Loucy (cell line): ENCODE results near the gene UBE2D2.

Experiments used
- H2AFZ ChIP-seq: fragments of 200-600 bp; sonication (generic); 2 replicates; pipeline ENCODE4 v1.6.0; 2016; ENCODE audit warnings: antibody characterized with exemption, mild to moderate bottlenecking, low read length, moderate library complexity
- H3F3A ChIP-seq: fragments of 200-600 bp; 2 replicates; pipeline ENCODE4 v1.6.0; 2016; ENCODE audit warnings: antibody characterized with exemption, low read depth, mild to moderate bottlenecking
- H3K27me3 ChIP-seq: fragments of 200-600 bp; sonication (generic); 2 replicates; pipeline ENCODE4 v1.6.1; 2014; ENCODE audit warnings: low read length, mild to moderate bottlenecking; ENCODE audit not compliant: insufficient read depth, poor library complexity, severe bottlenecking
- H3K36me3 ChIP-seq: fragments of 200-600 bp; sonication (generic); 2 replicates; pipeline ENCODE4 v1.6.1; 2016; ENCODE audit warnings: low read length; ENCODE audit not compliant: insufficient read depth
- H3K4me1 ChIP-seq: fragments of 200-600 bp; sonication (generic); 2 replicates; pipeline ENCODE4 v1.5.1; 2014; ENCODE audit warnings: low read length, mild to moderate bottlenecking; ENCODE audit not compliant: insufficient read depth, poor library complexity, severe bottlenecking
- H3K4me2 ChIP-seq: fragments of 200-600 bp; sonication (generic); 2 replicates; pipeline ENCODE4 v1.6.0; 2014; ENCODE audit warnings: antibody characterized with exemption, low read length, low read depth, mild to moderate bottlenecking; ENCODE audit not compliant: poor library complexity, severe bottlenecking
- H3K4me3 ChIP-seq: fragments of 200-600 bp; sonication (generic); 2 replicates; pipeline ENCODE4 v1.5.1; 2014; ENCODE audit warnings: low read length, mild to moderate bottlenecking, mixed read lengths; ENCODE audit not compliant: poor library complexity, severe bottlenecking
- H3K79me2 ChIP-seq: fragments of 200-600 bp; sonication (generic); 2 replicates; pipeline ENCODE4 v1.6.1; 2014; ENCODE audit warnings: low read length; ENCODE audit not compliant: insufficient read depth
- H3K9ac ChIP-seq: fragments of 200-600 bp; sonication (generic); 2 replicates; pipeline ENCODE4 v1.6.0; 2014; ENCODE audit warnings: mild to moderate bottlenecking, low read depth, low read length, moderate library complexity; ENCODE audit not compliant: poor library complexity, severe bottlenecking
- H3K9me2 ChIP-seq: fragments of 200-600 bp; sonication (generic); replicated peaks from 2 replicates; pipeline ENCODE4 v1.6.1; 2016; ENCODE audit warnings: low read depth, low read length, mixed read lengths
- H3K9me3 ChIP-seq: fragments of 200-600 bp; sonication (generic); 2 replicates; pipeline ENCODE4 v1.6.1; 2014; ENCODE audit warnings: mild to moderate bottlenecking, antibody characterized with exemption, low read length, low read depth; ENCODE audit not compliant: insufficient read depth
- H4K20me1 ChIP-seq: fragments of 200-600 bp; sonication (generic); 2 replicates; pipeline ENCODE4 v1.6.0; 2014; ENCODE audit warnings: antibody characterized with exemption, low read length, mild to moderate bottlenecking; ENCODE audit not compliant: insufficient read depth, poor library complexity, severe bottlenecking
- CTCF ChIP-seq: fragments of 200-600 bp; sonication (generic); conservative IDR thresholded peaks from 2 replicates; pipeline ENCODE4 v1.5.1; 2014; ENCODE audit warnings: mild to moderate bottlenecking, antibody characterized with exemption, low read length
- EZH2phosphoT487 ChIP-seq: fragments of 200-600 bp; IDR thresholded peaks from 2 replicates; pipeline ENCODE4 v1.6.1; 2018; ENCODE audit warnings: antibody characterized with exemption, mild to moderate bottlenecking, moderate library complexity, borderline replicate concordance

UBE2D2 gene

GRCh38 chr5:139551191-139551889 is 9.8 kb upstream of the UBE2D2 start:
- H4K20me1 ChIP-seq = no peaks in the 10 kb centered on the region
- no peaks in the 10 kb centered on the region for H3K27me3 ChIP-seq
- no peaks in the 10 kb centered on the region for H3K9me2 ChIP-seq
- H3K4me1 ChIP-seq = peaks cover 17% of the 10 kb centered on the region
- H3K36me3 ChIP-seq = no peaks in the 10 kb centered on the region
- TF ChIP-seq CTCF (no peak), EZH2phosphoT487 (no peak)
- no peak overlapping the region for H3K4me3 ChIP-seq
- H2AFZ ChIP-seq = peak overlapping the region; percentile 80
- H3K9me3 ChIP-seq = no peaks in the 10 kb centered on the region
- H3K4me2 ChIP-seq = no peak overlapping the region
- no peaks in the 10 kb centered on the region for H3K79me2 ChIP-seq
- H3K9ac ChIP-seq = no peak overlapping the region
- H3F3A ChIP-seq = no peaks in the 10 kb centered on the region; the same call in 1 of the 2 replicates

GRCh38 chr5:139552893-139553575 is 8.1 kb upstream of the UBE2D2 start:
- Histone ChIP-seq H4K20me1 (no peaks in the 10 kb centered on the region), H3K4me2 (peak overlapping the region; percentile 48), H3K36me3 (no peaks in the 10 kb centered on the region), H3K79me2 (no peaks in the 10 kb centered on the region), H3K9me3 (no peaks in the 10 kb centered on the region), H3K4me3 (peak overlapping the region; percentile 29), H3F3A (peaks cover 3% of the 10 kb centered on the region; the same call in 1 of the 2 replicates), H2AFZ (peak overlapping the region; percentile 46), H3K4me1 (peaks cover 17% of the 10 kb centered on the region), H3K27me3 (no peaks in the 10 kb centered on the region), H3K9me2 (no peaks in the 10 kb centered on the region), H3K9ac (no peak overlapping the region)
- TF ChIP-seq EZH2phosphoT487 (no peak), CTCF (no peak)

- H3K9ac ChIP-seq = no peak overlapping the region
- peaks cover 17% of the 10 kb centered on the region for H3K4me1 ChIP-seq
- no peaks in the 10 kb centered on the region for H3K79me2 ChIP-seq
- no peaks in the 10 kb centered on the region for H3K27me3 ChIP-seq
- no peaks in the 10 kb centered on the region for H3K9me2 ChIP-seq
- no peaks in the 10 kb centered on the region for H4K20me1 ChIP-seq
- no peak overlapping the region for H3K4me2 ChIP-seq
- H3K9me3 ChIP-seq = no peaks in the 10 kb centered on the region
- TF ChIP-seq EZH2phosphoT487 (no peak), CTCF (no peak)
- H3F3A ChIP-seq = peaks cover 3% of the 10 kb centered on the region; the same call in 1 of the 2 replicates
- no peak overlapping the region for H3K4me3 ChIP-seq
- no peak overlapping the region for H2AFZ ChIP-seq
- no peaks in the 10 kb centered on the region for H3K36me3 ChIP-seq
Measured at GRCh38 chr5:139554264-139554663, 6.9 kb upstream of the UBE2D2 start.
